DND-41 (cell line): ENCODE data around the gene JMJD1C.

ENCODE experiments used
- CTCF ChIP-seq: IDR thresholded peaks from 2 replicates; pipeline ENCODE4 v1.5.1; 2012; ENCODE audit warnings: borderline replicate concordance, low read length, moderate library complexity, mild to moderate bottlenecking; ENCODE audit not compliant: poor library complexity, severe bottlenecking; ENCODE audit errors: extremely low read depth
- EZH2 ChIP-seq: IDR thresholded peaks from 3 replicates; pipeline ENCODE4 v1.6.1; 2012; ENCODE audit warnings: borderline replicate concordance, low read depth, mild to moderate bottlenecking, moderate library complexity, low read length, inconsistent platforms; ENCODE audit not compliant: severe bottlenecking

GRCh38 chr10:63266391-63267316 lies 199.1 kb downstream of the JMJD1C start:
- TF ChIP-seq CTCF = no peak
- TF ChIP-seq EZH2 = no peak
